Neural cell (in vitro differentiated cells): ENCODE data around the gene CACTIN.

Source experiments
- EP300 ChIP-seq: fragments of 450-650 bp; conservative IDR thresholded peaks from 2 replicates; pipeline ENCODE4 v1.6.1; 2014; ENCODE audit warnings: antibody characterized with exemption, mild to moderate bottlenecking, moderate library complexity; ENCODE audit not compliant: poor library complexity, severe bottlenecking
- POLR2AphosphoS5 ChIP-seq: IDR thresholded peaks from 2 replicates; pipeline ENCODE4 v1.6.1; 2012
- TAF1 ChIP-seq: IDR thresholded peaks from 2 replicates; pipeline ENCODE4 v1.6.1; 2012; ENCODE audit warnings: low read depth
- TF ChIP-seq, protein P1 (sequence below): IDR thresholded peaks from 2 replicates; pipeline ENCODE4 v1.6.1; 2012; ENCODE audit warnings: borderline replicate concordance

DNA sequence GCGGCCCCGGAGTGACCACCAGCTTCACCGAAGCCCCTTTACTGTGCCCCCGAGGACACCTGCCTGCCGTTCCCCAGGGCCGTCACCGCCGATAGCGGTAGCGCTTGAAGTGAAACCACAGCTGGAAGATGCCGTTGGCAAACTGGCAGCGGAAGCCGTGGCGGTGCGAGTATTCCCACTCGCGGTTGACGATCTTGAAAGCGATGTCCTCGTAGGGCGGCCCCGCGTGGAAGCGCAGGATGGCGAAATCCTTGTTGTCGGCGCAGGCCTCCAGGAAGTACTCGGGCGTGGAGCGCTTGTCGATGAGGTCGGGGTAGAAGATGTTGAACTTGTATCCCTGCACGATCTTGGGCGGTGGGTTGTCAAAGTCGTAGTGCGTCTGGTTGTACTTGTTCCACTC, 14.7 kb downstream of the CACTIN start:
- TF ChIP-seq EP300, result no peak
- no peak for TF ChIP-seq POLR2AphosphoS5
- TF ChIP-seq, protein P1, sequence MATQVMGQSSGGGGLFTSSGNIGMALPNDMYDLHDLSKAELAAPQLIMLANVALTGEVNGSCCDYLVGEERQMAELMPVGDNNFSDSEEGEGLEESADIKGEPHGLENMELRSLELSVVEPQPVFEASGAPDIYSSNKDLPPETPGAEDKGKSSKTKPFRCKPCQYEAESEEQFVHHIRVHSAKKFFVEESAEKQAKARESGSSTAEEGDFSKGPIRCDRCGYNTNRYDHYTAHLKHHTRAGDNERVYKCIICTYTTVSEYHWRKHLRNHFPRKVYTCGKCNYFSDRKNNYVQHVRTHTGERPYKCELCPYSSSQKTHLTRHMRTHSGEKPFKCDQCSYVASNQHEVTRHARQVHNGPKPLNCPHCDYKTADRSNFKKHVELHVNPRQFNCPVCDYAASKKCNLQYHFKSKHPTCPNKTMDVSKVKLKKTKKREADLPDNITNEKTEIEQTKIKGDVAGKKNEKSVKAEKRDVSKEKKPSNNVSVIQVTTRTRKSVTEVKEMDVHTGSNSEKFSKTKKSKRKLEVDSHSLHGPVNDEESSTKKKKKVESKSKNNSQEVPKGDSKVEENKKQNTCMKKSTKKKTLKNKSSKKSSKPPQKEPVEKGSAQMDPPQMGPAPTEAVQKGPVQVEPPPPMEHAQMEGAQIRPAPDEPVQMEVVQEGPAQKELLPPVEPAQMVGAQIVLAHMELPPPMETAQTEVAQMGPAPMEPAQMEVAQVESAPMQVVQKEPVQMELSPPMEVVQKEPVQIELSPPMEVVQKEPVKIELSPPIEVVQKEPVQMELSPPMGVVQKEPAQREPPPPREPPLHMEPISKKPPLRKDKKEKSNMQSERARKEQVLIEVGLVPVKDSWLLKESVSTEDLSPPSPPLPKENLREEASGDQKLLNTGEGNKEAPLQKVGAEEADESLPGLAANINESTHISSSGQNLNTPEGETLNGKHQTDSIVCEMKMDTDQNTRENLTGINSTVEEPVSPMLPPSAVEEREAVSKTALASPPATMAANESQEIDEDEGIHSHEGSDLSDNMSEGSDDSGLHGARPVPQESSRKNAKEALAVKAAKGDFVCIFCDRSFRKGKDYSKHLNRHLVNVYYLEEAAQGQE, result no peak
- TF ChIP-seq TAF1, result no peak
